ENCODE measurements around the gene ADGRV1.

Gene ADGRV1

DNA sequence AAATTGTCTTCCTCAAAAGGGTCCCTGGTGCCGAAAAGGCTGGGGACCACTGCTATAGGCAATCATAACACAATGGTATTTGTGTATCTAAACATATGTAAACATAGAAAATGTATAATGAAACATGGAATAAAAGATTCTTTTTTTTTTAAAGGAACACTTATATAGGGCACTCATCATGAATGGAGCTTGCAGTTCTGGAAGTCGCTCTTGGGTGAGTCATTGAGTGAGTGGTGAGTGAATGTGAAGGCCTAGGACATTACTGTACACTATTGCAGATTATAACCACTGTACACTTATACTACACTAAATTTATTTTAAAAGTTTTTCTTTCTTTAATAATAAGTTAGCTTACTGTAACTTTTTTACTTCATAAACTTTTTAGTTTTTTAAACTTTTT is 648.1 kb downstream of the ADGRV1 start:
- CTCF ChIA-PET, result interaction anchor here (0.6 to 1.1 kb wide), 6 partner anchors 13 to 412 kb away, joined by 3 to 5 read pairs (median 3); no protein-coding TSS in a partner anchor
- Histone ChIP-seq H3K36me3 (ENCODE audit: control insufficient read depth in 2 of 2, insufficient read depth in 1 of 2, low read length in 2 of 2) (no peaks in the 10 kb centered on the region), H3K9me3 (ENCODE audit: control insufficient read depth, insufficient read depth, low read depth, low read length) (no peaks in the 10 kb centered on the region), H3K4me1 (ENCODE audit: control insufficient read depth, insufficient read depth, low read length) (no peaks in the 10 kb centered on the region), H3K4me3 (ENCODE audit: low read depth, low read length) (no peak overlapping the region), H3K27ac (ENCODE audit: extremely low read depth, low read depth, low read length) (no peak overlapping the region)
- no peak for TF ChIP-seq ZNF157 (tag by site-specific recombination; IDR thresholded peaks at IDR 0.05)
- TF ChIP-seq ZFP69B (tag by site-specific recombination; IDR thresholded peaks at IDR 0.05), result no peak
- TF ChIP-seq, protein P1, sequence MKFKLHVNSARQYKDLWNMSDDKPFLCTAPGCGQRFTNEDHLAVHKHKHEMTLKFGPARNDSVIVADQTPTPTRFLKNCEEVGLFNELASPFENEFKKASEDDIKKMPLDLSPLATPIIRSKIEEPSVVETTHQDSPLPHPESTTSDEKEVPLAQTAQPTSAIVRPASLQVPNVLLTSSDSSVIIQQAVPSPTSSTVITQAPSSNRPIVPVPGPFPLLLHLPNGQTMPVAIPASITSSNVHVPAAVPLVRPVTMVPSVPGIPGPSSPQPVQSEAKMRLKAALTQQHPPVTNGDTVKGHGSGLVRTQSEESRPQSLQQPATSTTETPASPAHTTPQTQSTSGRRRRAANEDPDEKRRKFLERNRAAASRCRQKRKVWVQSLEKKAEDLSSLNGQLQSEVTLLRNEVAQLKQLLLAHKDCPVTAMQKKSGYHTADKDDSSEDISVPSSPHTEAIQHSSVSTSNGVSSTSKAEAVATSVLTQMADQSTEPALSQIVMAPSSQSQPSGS (tag by site-specific recombination; IDR thresholded peaks at IDR 0.05; ENCODE audit: low read depth), result no peak
- POLR2A ChIA-PET, result interaction anchor here (0.7 kb wide), 1 partner anchor 29 kb away, joined by 3 read pairs; no protein-coding TSS in a partner anchor

DNA sequence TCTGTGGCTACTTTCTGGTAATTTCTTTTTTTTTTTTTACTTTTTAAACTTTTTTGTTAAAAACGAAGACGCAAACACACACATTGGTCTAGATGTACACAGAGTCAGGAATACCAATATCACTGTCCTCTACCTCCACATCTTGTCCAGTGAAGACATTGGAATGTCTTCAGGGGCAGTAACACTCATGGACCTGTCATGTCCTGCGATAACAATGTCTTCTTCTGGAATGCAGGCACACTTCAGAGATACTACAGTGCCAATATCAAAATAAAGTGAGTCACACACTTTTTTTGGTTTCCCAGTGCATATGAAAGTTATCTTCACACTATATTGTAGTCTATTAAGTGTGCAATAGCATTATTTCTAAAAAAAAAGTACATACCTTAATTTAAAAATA is 648.7 kb downstream of the ADGRV1 start:
- H3K4me1 ChIP-seq (ENCODE audit: control insufficient read depth, insufficient read depth, low read length), result no peaks in the 10 kb centered on the region
- TF ChIP-seq ZNF274 (IDR thresholded peaks at IDR 0.05; ENCODE audit: low read length), result no peak
- no peak for TF ChIP-seq ZNF274 (tag by site-specific recombination; IDR thresholded peaks at IDR 0.05; ENCODE audit: borderline replicate concordance)
- POLR2A ChIA-PET, result interaction anchor here (0.7 kb wide), 1 partner anchor 29 kb away, joined by 3 read pairs; no protein-coding TSS in a partner anchor
- no peak overlapping the region for H3K4me3 ChIP-seq (ENCODE audit: low read depth, low read length)
- H3K27ac ChIP-seq (ENCODE audit: extremely low read depth, low read depth, low read length), result no peak overlapping the region
- H3K9me3 ChIP-seq (ENCODE audit: control insufficient read depth, insufficient read depth, low read depth, low read length), result no peaks in the 10 kb centered on the region
- CTCF ChIA-PET, result interaction anchor here (0.6 to 0.9 kb wide), 5 partner anchors 12 to 411 kb away, joined by 3 to 5 read pairs (median 3); no protein-coding TSS in a partner anchor
- no peaks in the 10 kb centered on the region for H3K36me3 ChIP-seq (ENCODE audit: control insufficient read depth in 2 of 2, insufficient read depth in 1 of 2, low read length in 2 of 2)

DNA sequence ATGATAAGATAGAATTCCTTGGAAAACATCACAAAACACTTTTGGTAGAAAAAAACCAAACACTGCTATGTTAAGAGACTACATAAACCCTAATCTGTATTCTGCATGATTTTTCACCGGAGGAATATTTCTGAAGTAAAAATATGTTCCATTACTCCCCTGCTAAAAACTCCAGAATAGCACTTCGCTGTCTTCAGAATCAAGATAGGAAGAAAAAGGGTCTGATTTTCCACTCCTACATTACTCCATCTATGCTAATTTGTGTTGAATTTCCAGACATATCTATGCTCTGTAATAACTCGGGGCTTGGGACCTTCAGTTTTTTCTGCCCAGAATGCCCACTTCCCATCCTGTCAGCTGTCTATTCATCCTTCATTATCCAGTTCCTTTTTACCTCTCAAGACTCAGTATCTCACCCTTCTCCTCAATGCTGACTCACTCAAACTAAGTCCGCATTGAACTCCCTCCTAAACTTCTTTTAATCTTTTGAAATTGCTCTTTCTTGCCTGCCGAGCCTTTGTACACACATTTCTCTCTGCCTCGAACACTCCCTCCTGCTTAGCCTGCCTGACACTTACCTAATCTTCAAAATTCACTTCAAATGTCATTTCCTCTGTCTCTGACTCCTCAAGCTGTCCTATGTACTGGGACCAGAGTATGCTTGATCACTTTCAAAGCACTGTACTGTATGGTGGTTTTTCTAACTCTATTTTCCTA is 653.6 kb downstream of the ADGRV1 start:
- ChIA-PET CTCF (interaction anchor here (0.6 to 1.1 kb wide), 4 partner anchors 169 to 346 kb away, joined by 3 to 4 read pairs (median 4); no protein-coding TSS in a partner anchor), POLR2A (no interaction called here)
- no peaks in the 10 kb centered on the region for H3K4me1 ChIP-seq (ENCODE audit: control insufficient read depth, insufficient read depth, low read length)
- no peaks in the 10 kb centered on the region for H3K9me3 ChIP-seq (ENCODE audit: control insufficient read depth, insufficient read depth, low read depth, low read length)
- no peak overlapping the region for H3K27ac ChIP-seq (ENCODE audit: extremely low read depth, low read depth, low read length)
- TF ChIP-seq, protein P2, sequence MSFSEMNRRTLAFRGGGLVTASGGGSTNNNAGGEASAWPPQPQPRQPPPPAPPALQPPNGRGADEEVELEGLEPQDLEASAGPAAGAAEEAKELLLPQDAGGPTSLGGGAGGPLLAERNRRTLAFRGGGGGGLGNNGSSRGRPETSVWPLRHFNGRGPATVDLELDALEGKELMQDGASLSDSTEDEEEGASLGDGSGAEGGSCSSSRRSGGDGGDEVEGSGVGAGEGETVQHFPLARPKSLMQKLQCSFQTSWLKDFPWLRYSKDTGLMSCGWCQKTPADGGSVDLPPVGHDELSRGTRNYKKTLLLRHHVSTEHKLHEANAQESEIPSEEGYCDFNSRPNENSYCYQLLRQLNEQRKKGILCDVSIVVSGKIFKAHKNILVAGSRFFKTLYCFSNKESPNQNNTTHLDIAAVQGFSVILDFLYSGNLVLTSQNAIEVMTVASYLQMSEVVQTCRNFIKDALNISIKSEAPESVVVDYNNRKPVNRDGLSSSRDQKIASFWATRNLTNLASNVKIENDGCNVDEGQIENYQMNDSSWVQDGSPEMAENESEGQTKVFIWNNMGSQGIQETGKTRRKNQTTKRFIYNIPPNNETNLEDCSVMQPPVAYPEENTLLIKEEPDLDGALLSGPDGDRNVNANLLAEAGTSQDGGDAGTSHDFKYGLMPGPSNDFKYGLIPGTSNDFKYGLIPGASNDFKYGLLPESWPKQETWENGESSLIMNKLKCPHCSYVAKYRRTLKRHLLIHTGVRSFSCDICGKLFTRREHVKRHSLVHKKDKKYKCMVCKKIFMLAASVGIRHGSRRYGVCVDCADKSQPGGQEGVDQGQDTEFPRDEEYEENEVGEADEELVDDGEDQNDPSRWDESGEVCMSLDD (tag by site-specific recombination; IDR thresholded peaks at IDR 0.05), result no peak
- TF ChIP-seq ZNF677 (tag by site-specific recombination; IDR thresholded peaks at IDR 0.05) (no peak), PRDM1 (tag by site-specific recombination; IDR thresholded peaks at IDR 0.05) (no peak), ZSCAN16 (tag by site-specific recombination; IDR thresholded peaks at IDR 0.05) (no peak), ZNF571 (tag by site-specific recombination; IDR thresholded peaks at IDR 0.05) (no peak), ZNF2 (tag by site-specific recombination; IDR thresholded peaks at IDR 0.05) (no peak), REPIN1 (tag by site-specific recombination; IDR thresholded peaks at IDR 0.05; ENCODE audit: low read depth) (no peak), ZNF473 (tag by site-specific recombination; IDR thresholded peaks at IDR 0.05) (no peak), SP2 (tag by site-specific recombination; IDR thresholded peaks at IDR 0.05) (no peak), ZNF335 (tag by site-specific recombination; conservative IDR thresholded peaks at IDR 0.05) (no peak)
- TF ChIP-seq, protein P3, sequence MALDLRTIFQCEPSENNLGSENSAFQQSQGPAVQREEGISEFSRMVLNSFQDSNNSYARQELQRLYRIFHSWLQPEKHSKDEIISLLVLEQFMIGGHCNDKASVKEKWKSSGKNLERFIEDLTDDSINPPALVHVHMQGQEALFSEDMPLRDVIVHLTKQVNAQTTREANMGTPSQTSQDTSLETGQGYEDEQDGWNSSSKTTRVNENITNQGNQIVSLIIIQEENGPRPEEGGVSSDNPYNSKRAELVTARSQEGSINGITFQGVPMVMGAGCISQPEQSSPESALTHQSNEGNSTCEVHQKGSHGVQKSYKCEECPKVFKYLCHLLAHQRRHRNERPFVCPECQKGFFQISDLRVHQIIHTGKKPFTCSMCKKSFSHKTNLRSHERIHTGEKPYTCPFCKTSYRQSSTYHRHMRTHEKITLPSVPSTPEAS (tag by site-specific recombination; IDR thresholded peaks at IDR 0.05), result no peak
- H3K4me3 ChIP-seq (ENCODE audit: low read depth, low read length), result no peak overlapping the region
- no peaks in the 10 kb centered on the region for H3K36me3 ChIP-seq (ENCODE audit: control insufficient read depth in 2 of 2, insufficient read depth in 1 of 2, low read length in 2 of 2)
